ENCODE measurements around the gene SLC6A11.

DNA sequence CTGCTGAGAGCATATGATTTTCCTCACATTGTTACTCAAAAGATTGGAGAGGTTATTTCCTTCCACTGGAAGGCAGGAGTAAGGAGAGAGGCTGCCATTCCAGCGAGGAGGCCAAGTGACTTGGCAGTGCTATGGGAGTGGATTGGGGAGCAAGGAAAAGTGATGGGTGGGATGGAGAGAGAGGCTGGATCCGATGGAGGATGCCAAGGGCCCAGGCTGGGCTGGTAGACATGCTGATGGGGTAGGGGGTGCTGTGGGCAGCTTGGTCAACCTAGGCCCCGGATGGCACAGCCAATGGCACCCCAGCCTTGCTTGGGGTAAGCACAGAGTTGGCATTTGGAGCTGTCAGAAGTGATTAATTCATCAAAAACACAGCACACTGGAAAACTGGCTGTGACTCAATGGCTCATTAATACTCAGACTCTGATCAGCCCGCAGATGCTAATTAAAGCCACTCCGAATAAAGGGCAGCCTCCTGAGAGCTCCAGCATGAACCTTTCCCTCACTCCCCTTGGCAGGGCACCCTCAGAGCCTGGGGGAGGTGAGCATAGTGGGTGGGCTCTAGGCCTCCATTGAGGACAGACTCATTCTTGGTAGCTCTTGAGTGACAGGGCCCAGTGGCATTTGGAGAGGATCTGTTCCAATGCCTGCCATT is 154.4 kb downstream of the SLC6A11 start:
- no peak for TF ChIP-seq EZH2 (IDR thresholded peaks at IDR 0.05; ENCODE audit: borderline replicate concordance, low read depth, low read length)
- TF ChIP-seq POLR2A (conservative IDR thresholded peaks at IDR 0.05) = no peak
- no peak for TF ChIP-seq ZNF449 (CRISPR knock-in tag; IDR thresholded peaks at IDR 0.05)
- no peak for TF ChIP-seq JUNB (CRISPR knock-in tag; conservative IDR thresholded peaks at IDR 0.05)
- no peak for TF ChIP-seq SRSF9 (IDR thresholded peaks at IDR 0.05; ENCODE audit: borderline replicate concordance, low read depth, low read length)
- TF ChIP-seq, protein P1, sequence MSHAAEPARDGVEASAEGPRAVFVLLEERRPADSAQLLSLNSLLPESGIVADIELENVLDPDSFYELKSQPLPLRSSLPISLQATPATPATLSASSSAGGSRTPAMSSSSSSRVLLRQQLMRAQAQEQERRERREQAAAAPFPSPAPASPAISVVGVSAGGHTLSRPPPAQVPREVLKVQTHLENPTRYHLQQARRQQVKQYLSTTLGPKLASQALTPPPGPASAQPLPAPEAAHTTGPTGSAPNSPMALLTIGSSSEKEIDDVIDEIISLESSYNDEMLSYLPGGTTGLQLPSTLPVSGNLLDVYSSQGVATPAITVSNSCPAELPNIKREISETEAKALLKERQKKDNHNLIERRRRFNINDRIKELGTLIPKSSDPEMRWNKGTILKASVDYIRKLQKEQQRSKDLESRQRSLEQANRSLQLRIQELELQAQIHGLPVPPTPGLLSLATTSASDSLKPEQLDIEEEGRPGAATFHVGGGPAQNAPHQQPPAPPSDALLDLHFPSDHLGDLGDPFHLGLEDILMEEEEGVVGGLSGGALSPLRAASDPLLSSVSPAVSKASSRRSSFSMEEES (CRISPR knock-in tag; IDR thresholded peaks at IDR 0.05) = no peak
- TF ChIP-seq ARHGAP35 (IDR thresholded peaks at IDR 0.05; ENCODE audit: partially characterized antibody) = no peak
- TF ChIP-seq SREBF1 (IDR thresholded peaks at IDR 0.05; ENCODE audit: borderline replicate concordance, low read depth, low read length) = no peak
- TF ChIP-seq ZNF740 (CRISPR knock-in tag; IDR thresholded peaks at IDR 0.05) = no peak
- TF ChIP-seq ZNF740 (tag; IDR thresholded peaks at IDR 0.05) = no peak
- TF ChIP-seq BHLHE40 (IDR thresholded peaks at IDR 0.05; ENCODE audit: low read length) = no peak
- TF ChIP-seq KAT2B (IDR thresholded peaks at IDR 0.05; ENCODE audit: low read depth, low read length) = no peak

Data from K562 (cell line).